HCT116 (cell line): ENCODE measurements around the gene SDK1.

Experiments used
- CEBPB ChIP-seq: IDR thresholded peaks from 2 replicates; pipeline ENCODE4 v1.6.1; 2012; ENCODE audit warnings: low read depth
- EZH2phosphoT487 ChIP-seq: fragments of 200-600 bp; IDR thresholded peaks from 2 replicates; pipeline ENCODE4 v1.6.1; 2018; ENCODE audit warnings: antibody characterized with exemption, borderline replicate concordance
- FOSL1 ChIP-seq: IDR thresholded peaks from 2 replicates; pipeline ENCODE4 v1.6.1; 2012; ENCODE audit warnings: low read depth
- POLR2AphosphoS5 ChIP-seq: IDR thresholded peaks from 2 replicates; pipeline ENCODE4 v1.6.1; 2011; ENCODE audit warnings: mild to moderate bottlenecking, low read depth, low read length, moderate library complexity
- SIN3A ChIP-seq: IDR thresholded peaks from 2 replicates; pipeline ENCODE4 v1.6.1; 2012; ENCODE audit warnings: low read depth
- YY1 ChIP-seq: IDR thresholded peaks from 2 replicates; pipeline ENCODE4 v1.6.1; 2011; ENCODE audit warnings: low read length, low read depth, moderate library complexity, mild to moderate bottlenecking; ENCODE audit not compliant: insufficient replicate concordance; ENCODE audit errors: extremely low read depth
- TF ChIP-seq, protein P1 (sequence below), 3 experiments: fragments of 200-600 bp in 1 of 3; sonication (generic) in 1 of 3; IDR thresholded peaks in 2 of 3; conservative IDR thresholded peaks in 1 of 3; 2 replicates each; pipeline ENCODE4 v1.5.1; 2012 to 2017; ENCODE audit warnings: low read depth in 2 of 3, low read length in 2 of 3, antibody characterized with exemption in 1 of 3, borderline replicate concordance in 1 of 3, control low read depth in 1 of 3, mild to moderate bottlenecking in 1 of 3, mixed read lengths in 1 of 3, mixed run types in 1 of 3, moderate library complexity in 1 of 3; ENCODE audit not compliant: insufficient read depth in 1 of 3
- TF ChIP-seq, protein P2 (sequence below): IDR thresholded peaks from 2 replicates; pipeline ENCODE4 v1.6.1; 2012

DNA sequence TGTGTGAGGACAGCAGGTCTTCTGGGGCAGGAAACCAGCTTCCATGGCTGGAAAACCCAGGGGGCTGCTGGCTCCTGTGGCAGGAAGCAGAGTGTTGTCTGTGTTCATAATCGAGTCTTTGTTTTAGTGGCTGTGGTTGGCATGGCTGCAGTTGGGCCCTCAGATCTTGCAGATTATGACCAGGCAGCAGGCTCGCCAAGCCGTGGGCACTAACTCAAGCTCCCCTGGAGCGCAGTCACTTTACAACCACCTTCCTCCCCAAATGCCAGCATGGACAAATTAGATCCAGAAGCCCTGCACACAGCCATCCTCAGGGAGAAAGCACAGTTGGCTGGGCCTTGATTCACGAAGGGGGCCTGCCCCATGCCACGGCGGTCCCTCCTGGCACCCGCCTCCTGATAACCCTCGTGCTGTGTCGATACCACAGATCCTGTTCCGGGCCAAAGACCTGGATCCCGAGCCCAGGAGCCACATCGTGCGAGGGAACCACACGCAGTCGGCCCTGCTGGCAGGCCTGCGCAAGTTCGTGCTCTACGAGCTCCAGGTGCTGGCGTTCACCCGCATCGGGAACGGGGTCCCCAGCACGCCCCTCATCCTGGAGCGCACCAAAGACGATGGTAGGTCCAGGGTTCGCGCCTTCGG is 828.5 kb downstream of the SDK1 start:
- TF ChIP-seq, protein P1, sequence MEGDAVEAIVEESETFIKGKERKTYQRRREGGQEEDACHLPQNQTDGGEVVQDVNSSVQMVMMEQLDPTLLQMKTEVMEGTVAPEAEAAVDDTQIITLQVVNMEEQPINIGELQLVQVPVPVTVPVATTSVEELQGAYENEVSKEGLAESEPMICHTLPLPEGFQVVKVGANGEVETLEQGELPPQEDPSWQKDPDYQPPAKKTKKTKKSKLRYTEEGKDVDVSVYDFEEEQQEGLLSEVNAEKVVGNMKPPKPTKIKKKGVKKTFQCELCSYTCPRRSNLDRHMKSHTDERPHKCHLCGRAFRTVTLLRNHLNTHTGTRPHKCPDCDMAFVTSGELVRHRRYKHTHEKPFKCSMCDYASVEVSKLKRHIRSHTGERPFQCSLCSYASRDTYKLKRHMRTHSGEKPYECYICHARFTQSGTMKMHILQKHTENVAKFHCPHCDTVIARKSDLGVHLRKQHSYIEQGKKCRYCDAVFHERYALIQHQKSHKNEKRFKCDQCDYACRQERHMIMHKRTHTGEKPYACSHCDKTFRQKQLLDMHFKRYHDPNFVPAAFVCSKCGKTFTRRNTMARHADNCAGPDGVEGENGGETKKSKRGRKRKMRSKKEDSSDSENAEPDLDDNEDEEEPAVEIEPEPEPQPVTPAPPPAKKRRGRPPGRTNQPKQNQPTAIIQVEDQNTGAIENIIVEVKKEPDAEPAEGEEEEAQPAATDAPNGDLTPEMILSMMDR (IDR thresholded peaks at IDR 0.05 in 2 of 3, conservative IDR thresholded peaks at IDR 0.05 in 1 of 3; ENCODE audit: borderline replicate concordance in 1 of 3, insufficient read depth in 1 of 3, low read depth in 2 of 3, low read length in 2 of 3) = no peak
- TF ChIP-seq POLR2AphosphoS5 (no peak), CEBPB (no peak), FOSL1 (no peak), EZH2phosphoT487 (no peak), SIN3A (no peak), YY1 (no peak)
- TF ChIP-seq, protein P2, sequence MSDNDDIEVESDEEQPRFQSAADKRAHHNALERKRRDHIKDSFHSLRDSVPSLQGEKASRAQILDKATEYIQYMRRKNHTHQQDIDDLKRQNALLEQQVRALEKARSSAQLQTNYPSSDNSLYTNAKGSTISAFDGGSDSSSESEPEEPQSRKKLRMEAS = no peak
